ENCODE data around the gene GSN. TPM values are rescaled to one million over a fixed set of nuclear protein-coding genes. Genes with fewer than 3 reads are reported as not detected.

The GSN gene
- total and polyA plus RNA-seq, 4 donors: 133 to 468 (median 233) TPM

- no peaks in the 10 kb centered on the region for H3K36me3 ChIP-seq (ENCODE audit: control insufficient read depth in 4 of 4, insufficient read depth in 4 of 4, low read length in 4 of 4)
- no peak for TF ChIP-seq CTCF (IDR thresholded peaks at IDR 0.05; ENCODE audit: control extremely low read depth, extremely low read depth)
- H3K27me3 ChIP-seq (ENCODE audit: control insufficient read depth in 3 of 3, insufficient read depth in 3 of 3, low read length in 2 of 3): no peaks in the 10 kb centered on the region
- no peak overlapping the region for H3K9ac ChIP-seq (ENCODE audit: insufficient read depth in 1 of 2, low read length in 2 of 2)
- H3K4me1 ChIP-seq (ENCODE audit: control insufficient read depth in 5 of 5, insufficient read depth in 5 of 5, low read length in 5 of 5): peaks cover 0 to 43% (median 17%) of the 10 kb centered on the region in 5 donors
- H3K9me3 ChIP-seq (ENCODE audit: control insufficient read depth in 4 of 4, insufficient read depth in 3 of 4, low read length in 3 of 4): no peaks in the 10 kb centered on the region
- WGBS, 2 donors: 68 to 79% methylated on average over 11 of the region's 11 CpGs
- H3K4me3 ChIP-seq: no peak overlapping the region
- no peak for DNase-seq
- H3K27ac ChIP-seq (ENCODE audit: low read depth in 1 of 2, low read length in 1 of 2): peak overlapping the region; percentile 86 to 100
- peak; percentile 10 for ATAC-seq (ENCODE audit: insufficient read depth, low FRiP score)
Observed at GRCh38 chr9:121280715-121281613, 13.0 kb downstream of the GSN start.

GRCh38 chr9:121281614-121282276, 13.8 kb downstream of the GSN start:
- TF ChIP-seq CTCF (IDR thresholded peaks at IDR 0.05; ENCODE audit: control extremely low read depth, extremely low read depth): no peak
- H3K4me1 ChIP-seq (ENCODE audit: control insufficient read depth in 5 of 5, insufficient read depth in 5 of 5, low read length in 5 of 5): peaks cover 6 to 49% (median 25%) of the 10 kb centered on the region in 5 donors
- 24 to 53% methylated on average over 10 of the region's 10 CpGs for WGBS, 2 donors
- no peaks in the 10 kb centered on the region for H3K9me3 ChIP-seq (ENCODE audit: control insufficient read depth in 4 of 4, insufficient read depth in 3 of 4, low read length in 3 of 4)
- H3K27ac ChIP-seq (ENCODE audit: low read depth in 1 of 2, low read length in 1 of 2): peak overlapping the region; percentile 86 to 100
- H3K36me3 ChIP-seq (ENCODE audit: control insufficient read depth in 4 of 4, insufficient read depth in 4 of 4, low read length in 4 of 4): no peaks in the 10 kb centered on the region
- peak; percentile 45 for ATAC-seq (ENCODE audit: insufficient read depth, low FRiP score)
- H3K9ac ChIP-seq (ENCODE audit: insufficient read depth in 1 of 2, low read length in 2 of 2): no peak overlapping the region
- no peaks in the 10 kb centered on the region for H3K27me3 ChIP-seq (ENCODE audit: control insufficient read depth in 3 of 3, insufficient read depth in 3 of 3, low read length in 2 of 3)
- no peak for DNase-seq
- H3K4me3 ChIP-seq: no peak overlapping the region

DNA sequence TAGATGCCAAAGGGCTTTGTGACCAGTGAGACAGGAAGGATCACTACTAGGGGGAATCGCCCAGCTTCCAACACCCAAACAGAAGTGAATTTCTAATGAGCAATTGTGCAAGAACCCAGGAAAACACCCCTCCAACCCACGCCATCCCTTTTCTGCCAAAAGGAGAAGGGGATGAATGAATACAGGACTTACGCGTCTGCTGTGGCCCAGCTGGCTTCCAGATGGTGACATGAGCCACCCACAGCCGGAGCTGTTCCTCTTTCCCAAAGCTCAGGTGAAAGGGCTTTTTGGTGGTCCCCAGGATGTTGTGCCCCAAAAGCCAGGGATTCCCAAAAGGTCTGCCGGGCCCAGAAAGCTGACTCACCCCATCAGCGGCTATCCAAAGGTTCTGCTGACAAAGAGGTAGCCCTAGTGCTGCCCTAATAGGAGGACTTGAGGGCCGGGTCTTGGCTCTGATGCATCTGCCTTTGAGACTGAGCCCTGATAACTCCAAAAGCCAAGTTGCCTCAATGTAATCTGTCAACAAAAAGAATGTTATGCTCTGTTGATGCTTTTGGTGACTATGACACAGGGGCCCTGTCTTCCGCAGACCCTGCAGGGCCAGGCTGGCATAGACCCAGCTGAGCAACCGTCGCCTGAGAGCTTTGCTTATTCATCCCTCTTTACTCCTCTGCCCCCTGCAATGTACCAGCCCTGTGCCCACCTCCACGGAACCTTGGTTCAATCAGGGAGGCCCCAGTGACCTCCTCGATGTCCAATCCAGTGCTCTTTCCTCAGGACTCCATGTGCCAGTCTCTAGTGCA, 14.5 kb downstream of the GSN start:
- no peaks in the 10 kb centered on the region for H3K36me3 ChIP-seq (ENCODE audit: control insufficient read depth in 4 of 4, insufficient read depth in 4 of 4, low read length in 4 of 4)
- TF ChIP-seq CTCF (IDR thresholded peaks at IDR 0.05; ENCODE audit: control extremely low read depth, extremely low read depth): no peak

More for the DNA sequence above, 14.5 kb downstream of the GSN start:
- no peak overlapping the region for H3K4me3 ChIP-seq
- peaks cover 9 to 49% (median 32%) of the 10 kb centered on the region in 5 donors for H3K4me1 ChIP-seq (ENCODE audit: control insufficient read depth in 5 of 5, insufficient read depth in 5 of 5, low read length in 5 of 5)
- H3K9me3 ChIP-seq (ENCODE audit: control insufficient read depth in 4 of 4, insufficient read depth in 3 of 4, low read length in 3 of 4): no peaks in the 10 kb centered on the region
- WGBS, 2 donors: 30 to 41% methylated on average over 13 of the region's 13 CpGs
- ATAC-seq (ENCODE audit: insufficient read depth, low FRiP score): peak; percentile 6
- peak in 1 of 3 donors; percentile 45 for DNase-seq
- H3K27me3 ChIP-seq (ENCODE audit: control insufficient read depth in 3 of 3, insufficient read depth in 3 of 3, low read length in 2 of 3): no peaks in the 10 kb centered on the region
- H3K9ac ChIP-seq (ENCODE audit: insufficient read depth in 1 of 2, low read length in 2 of 2): no peak overlapping the region
- H3K27ac ChIP-seq (ENCODE audit: low read depth in 1 of 2, low read length in 1 of 2): peak overlapping the region; percentile 86 to 100
